ENCODE data around the gene GLO1. TPM values are rescaled to one million over a fixed set of nuclear protein-coding genes. Genes with fewer than 3 reads are reported as not detected.

The GLO1 gene
- total and polyA plus RNA-seq, 9 of the 15 experiments (the other 6 are each of a cell fraction or from before 2014, with no cell fraction given) = 155 to 331 (median 203) TPM

DNA sequence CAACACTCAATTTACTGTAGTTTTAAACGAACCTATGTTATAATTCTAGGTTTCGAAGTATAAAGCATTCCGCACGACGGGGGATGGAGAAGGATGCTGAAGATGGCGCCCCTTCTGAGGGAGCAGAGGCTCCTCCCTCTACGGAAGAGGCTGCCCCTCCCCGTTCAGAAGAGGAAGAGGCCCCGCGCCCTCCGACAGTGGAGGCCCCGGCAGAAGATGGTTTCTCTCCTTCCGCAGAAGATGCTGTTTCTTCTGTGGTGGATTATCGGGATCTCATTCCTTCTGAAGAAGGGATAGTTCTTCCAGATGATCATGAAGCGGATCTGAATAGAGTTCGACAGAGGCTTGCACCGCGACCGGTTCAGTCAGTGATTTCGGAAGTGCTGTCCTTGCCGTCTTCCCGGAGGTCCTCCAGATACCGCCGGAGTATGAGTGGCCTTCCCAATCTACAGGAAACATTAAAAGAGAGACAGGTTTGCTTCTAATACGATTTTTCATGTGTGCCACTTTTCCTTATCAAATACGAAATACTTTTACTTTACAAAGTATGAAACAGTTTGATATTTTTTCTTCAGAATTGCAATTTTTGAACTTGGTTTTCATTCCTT lies 19.9 kb upstream of the GLO1 start (continued):
- no peak for TF ChIP-seq L3MBTL2 (IDR thresholded peaks at IDR 0.05)
- TF ChIP-seq, protein P1, sequence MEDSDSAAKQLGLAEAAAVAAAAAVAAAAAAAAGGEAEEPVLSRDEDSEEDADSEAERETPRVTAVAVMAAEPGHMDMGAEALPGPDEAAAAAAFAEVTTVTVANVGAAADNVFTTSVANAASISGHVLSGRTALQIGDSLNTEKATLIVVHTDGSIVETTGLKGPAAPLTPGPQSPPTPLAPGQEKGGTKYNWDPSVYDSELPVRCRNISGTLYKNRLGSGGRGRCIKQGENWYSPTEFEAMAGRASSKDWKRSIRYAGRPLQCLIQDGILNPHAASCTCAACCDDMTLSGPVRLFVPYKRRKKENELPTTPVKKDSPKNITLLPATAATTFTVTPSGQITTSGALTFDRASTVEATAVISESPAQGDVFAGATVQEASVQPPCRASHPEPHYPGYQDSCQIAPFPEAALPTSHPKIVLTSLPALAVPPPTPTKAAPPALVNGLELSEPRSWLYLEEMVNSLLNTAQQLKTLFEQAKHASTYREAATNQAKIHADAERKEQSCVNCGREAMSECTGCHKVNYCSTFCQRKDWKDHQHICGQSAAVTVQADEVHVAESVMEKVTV (CRISPR knock-in tag; IDR thresholded peaks at IDR 0.05) = no peak
- TF ChIP-seq, protein P2, sequence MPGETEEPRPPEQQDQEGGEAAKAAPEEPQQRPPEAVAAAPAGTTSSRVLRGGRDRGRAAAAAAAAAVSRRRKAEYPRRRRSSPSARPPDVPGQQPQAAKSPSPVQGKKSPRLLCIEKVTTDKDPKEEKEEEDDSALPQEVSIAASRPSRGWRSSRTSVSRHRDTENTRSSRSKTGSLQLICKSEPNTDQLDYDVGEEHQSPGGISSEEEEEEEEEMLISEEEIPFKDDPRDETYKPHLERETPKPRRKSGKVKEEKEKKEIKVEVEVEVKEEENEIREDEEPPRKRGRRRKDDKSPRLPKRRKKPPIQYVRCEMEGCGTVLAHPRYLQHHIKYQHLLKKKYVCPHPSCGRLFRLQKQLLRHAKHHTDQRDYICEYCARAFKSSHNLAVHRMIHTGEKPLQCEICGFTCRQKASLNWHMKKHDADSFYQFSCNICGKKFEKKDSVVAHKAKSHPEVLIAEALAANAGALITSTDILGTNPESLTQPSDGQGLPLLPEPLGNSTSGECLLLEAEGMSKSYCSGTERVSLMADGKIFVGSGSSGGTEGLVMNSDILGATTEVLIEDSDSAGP (CRISPR knock-in tag; IDR thresholded peaks at IDR 0.05) = no peak
- TF ChIP-seq, protein P3, sequence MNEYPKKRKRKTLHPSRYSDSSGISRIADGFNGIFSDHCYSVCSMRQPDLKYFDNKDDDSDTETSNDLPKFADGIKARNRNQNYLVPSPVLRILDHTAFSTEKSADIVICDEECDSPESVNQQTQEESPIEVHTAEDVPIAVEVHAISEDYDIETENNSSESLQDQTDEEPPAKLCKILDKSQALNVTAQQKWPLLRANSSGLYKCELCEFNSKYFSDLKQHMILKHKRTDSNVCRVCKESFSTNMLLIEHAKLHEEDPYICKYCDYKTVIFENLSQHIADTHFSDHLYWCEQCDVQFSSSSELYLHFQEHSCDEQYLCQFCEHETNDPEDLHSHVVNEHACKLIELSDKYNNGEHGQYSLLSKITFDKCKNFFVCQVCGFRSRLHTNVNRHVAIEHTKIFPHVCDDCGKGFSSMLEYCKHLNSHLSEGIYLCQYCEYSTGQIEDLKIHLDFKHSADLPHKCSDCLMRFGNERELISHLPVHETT (CRISPR knock-in tag; conservative IDR thresholded peaks at IDR 0.05 in 1 of 2, IDR thresholded peaks at IDR 0.05 in 1 of 2) = no peak
- no peak for TF ChIP-seq TCF7L2 (IDR thresholded peaks at IDR 0.05; ENCODE audit: low read depth, low read length)
- TF ChIP-seq CREBBP (IDR thresholded peaks at IDR 0.05; ENCODE audit: low read depth, low read length) = no peak
- TF ChIP-seq C11orf30 (IDR thresholded peaks at IDR 0.05; ENCODE audit: low read depth) = no peak
- no peak for TF ChIP-seq GATAD2B (IDR thresholded peaks at IDR 0.05; ENCODE audit: borderline replicate concordance)
- no peak for TF ChIP-seq ZNF217 (CRISPR knock-in tag; IDR thresholded peaks at IDR 0.05)
- no peak for TF ChIP-seq PHB2 (IDR thresholded peaks at IDR 0.05; ENCODE audit: low read depth)
- no peak for TF ChIP-seq TCFL5 (CRISPR knock-in tag; conservative IDR thresholded peaks at IDR 0.05)
- TF ChIP-seq ZBTB7A (IDR thresholded peaks at IDR 0.05; ENCODE audit: borderline replicate concordance, control insufficient read depth, low read depth, low read length) = no peak
- TF ChIP-seq SIN3A (IDR thresholded peaks at IDR 0.05; ENCODE audit: borderline replicate concordance in 2 of 2, control insufficient read depth in 1 of 2, low read depth in 2 of 2, low read length in 2 of 2) = no peak
- no peak for TF ChIP-seq ZNF146 (CRISPR knock-in tag; IDR thresholded peaks at IDR 0.05; ENCODE audit: unreplicated experiment)
- TF ChIP-seq HDAC1 (IDR thresholded peaks at IDR 0.05) = peak in 1 of 2 experiments; percentile 65; a peak in 1 of 4 replicates
- TF ChIP-seq, protein P4, sequence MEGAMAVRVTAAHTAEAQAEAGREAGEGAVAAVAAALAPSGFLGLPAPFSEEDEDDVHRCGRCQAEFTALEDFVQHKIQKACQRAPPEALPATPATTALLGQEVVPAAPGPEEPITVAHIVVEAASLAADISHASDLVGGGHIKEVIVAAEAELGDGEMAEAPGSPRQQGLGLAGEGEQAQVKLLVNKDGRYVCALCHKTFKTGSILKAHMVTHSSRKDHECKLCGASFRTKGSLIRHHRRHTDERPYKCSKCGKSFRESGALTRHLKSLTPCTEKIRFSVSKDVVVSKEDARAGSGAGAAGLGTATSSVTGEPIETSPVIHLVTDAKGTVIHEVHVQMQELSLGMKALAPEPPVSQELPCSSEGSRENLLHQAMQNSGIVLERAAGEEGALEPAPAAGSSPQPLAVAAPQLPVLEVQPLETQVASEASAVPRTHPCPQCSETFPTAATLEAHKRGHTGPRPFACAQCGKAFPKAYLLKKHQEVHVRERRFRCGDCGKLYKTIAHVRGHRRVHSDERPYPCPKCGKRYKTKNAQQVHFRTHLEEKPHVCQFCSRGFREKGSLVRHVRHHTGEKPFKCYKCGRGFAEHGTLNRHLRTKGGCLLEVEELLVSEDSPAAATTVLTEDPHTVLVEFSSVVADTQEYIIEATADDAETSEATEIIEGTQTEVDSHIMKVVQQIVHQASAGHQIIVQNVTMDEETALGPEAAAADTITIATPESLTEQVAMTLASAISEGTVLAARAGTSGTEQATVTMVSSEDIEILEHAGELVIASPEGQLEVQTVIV (CRISPR knock-in tag; IDR thresholded peaks at IDR 0.05; ENCODE audit: borderline replicate concordance) = no peak
- TF ChIP-seq TAF7 (tag; IDR thresholded peaks at IDR 0.05) = no peak; the same call in 1 of the 2 replicates
- no peak for TF ChIP-seq ZNF57 (CRISPR knock-in tag; IDR thresholded peaks at IDR 0.05)
- no peak for TF ChIP-seq MEF2D (tag; conservative IDR thresholded peaks at IDR 0.05; ENCODE audit: low read depth)
- TF ChIP-seq, protein P5, sequence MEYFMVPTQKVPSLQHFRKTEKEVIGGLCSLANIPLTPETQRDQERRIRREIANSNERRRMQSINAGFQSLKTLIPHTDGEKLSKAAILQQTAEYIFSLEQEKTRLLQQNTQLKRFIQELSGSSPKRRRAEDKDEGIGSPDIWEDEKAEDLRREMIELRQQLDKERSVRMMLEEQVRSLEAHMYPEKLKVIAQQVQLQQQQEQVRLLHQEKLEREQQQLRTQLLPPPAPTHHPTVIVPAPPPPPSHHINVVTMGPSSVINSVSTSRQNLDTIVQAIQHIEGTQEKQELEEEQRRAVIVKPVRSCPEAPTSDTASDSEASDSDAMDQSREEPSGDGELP (CRISPR knock-in tag; IDR thresholded peaks at IDR 0.05; ENCODE audit: borderline replicate concordance) = 0 out of 2 replicates have a peak, but pooled peaks have one; percentile 14
